Measurements from ENCODE around the gene RASD2.
"Not testable (repeated sequence)": the region's sequence is repeated elsewhere in the genome, so short reads cannot be mapped to it uniquely, and the experiment has no call there.

Gene RASD2, protein sequence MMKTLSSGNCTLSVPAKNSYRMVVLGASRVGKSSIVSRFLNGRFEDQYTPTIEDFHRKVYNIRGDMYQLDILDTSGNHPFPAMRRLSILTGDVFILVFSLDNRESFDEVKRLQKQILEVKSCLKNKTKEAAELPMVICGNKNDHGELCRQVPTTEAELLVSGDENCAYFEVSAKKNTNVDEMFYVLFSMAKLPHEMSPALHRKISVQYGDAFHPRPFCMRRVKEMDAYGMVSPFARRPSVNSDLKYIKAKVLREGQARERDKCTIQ

GRCh38 chr22:35540595-35541253 is at the start of gene RASD2:
Gene RASD2, plus strand, starts transcription at chr22:35540831. Its CDS starts 5,979 bp downstream, at chr22:35546810.
- in situ Hi-C loops (cut with MboI; ENCODE audit: low sequenced_read_pairs) = no loop called here

DNA sequence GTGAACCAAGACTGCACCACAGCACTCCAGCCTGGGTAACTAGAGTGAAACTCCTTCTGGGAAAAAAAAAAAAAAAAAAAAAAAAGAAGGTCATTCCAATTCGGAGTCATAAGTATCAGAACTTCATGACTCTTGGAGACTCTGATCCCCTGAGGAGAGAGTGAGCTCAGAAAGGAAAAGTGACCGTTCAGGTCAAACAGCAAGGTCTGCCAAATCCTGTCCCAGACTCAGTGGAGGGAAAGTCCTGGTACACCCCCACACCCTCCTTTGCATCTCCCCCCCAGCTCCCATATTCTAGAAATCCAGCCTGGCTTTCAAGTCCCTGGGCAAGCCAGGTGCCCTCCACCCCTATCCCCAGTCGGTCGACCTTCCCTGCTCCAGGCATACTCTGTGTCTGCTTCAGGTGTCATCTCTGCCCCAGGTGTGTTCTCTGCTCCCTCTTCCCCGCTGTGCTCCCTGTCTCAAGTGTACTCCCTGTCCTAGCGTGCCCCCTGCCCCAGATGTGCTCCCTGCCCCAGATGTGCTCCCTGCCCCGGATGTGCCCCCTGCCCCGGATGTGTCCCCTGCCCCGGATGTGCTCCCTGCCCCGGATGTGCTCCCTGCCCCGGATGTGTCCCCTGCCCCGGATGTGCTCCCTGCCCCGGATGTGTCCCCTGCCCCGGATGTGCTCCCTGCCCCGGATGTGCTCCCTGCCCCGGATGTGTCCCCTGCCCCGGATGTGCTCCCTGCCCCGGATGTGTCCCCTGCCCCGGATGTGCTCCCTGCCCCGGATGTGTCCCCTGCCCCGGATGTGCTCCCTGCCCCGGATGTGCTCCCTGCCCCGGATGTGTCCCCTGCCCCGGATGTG is 49.3 kb upstream of the RASD2 start:
- in situ Hi-C loops (cut with MboI; ENCODE audit: low sequenced_read_pairs) = not testable (repeated sequence)

DNA sequence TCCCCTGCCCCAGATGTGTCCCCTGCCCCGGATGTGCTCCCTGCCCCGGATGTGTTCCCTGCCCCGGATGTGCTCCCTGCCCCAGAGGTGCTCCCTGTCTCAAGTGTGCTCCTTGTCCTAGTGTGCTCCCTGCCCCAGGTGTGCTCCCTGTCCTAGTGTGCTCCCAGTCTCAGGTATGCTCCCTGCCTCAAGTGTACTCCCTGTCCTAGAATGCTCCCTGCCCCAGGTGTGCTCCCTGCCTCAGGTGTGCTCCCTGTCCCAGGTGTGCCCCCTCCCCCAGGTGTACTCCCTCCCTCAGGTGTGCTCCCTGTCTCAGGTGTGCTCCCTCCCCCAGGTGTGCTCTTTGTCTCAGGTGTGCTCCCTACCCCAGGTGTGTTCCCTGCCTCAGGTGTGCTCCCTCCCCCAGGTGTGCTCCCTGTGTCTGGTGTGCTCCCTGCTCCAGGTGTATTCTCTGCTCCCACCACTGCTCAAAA is 48.7 kb upstream of the RASD2 start:
- in situ Hi-C loops (cut with MboI; ENCODE audit: low sequenced_read_pairs) = no loop called here

- in situ Hi-C loops (cut with MboI; ENCODE audit: low sequenced_read_pairs) = no loop called here
Measured at GRCh38 chr22:35493074-35493473, 47.6 kb upstream of the RASD2 start.

DNA sequence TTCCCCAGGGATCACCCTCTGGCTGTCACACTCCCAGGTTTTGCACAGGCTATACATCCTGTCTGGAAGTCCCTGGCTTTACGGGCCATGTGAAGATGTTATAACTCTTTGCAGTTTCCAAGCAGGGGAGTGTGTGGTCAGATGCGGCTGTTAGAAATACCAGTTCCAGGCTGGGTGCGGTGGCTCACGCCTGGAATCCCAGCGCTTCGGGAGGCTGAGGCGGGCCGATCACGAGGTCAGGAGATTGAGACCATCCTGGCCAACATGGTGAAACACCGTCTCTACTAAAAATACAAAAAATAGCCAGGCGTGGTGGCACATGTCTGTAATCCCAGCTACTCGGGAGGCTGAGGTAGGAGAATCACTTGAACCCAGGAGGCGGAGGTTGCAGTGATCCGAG is 44.9 kb upstream of the RASD2 start:
- in situ Hi-C loops (cut with MboI; ENCODE audit: low sequenced_read_pairs) = not testable (repeated sequence)

DNA sequence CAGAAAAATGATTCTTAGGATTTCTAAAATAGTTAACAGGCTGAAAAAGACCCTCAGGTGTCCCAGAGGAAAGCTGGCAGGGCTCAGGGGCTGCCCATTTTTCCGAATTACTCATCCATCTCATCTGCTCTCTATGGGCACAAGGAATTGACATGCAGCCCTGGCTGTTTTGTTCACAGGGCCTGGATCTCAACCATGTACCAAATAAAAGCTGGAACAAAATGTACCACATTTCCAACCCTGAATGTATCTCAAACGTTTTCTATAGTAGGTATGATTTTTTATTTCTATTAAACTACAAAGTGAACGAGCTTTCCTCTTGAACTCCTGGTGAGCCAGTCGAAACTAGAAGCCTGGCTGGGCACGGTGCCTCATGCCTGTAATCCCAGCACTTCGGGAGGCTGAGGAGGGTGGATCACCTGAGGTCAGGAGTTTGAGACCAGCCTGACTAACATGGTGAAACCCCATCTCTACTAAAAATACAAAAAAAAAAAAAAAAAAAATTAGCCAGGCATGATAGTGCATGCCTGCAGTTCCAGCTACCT is 43.8 kb upstream of the RASD2 start:
- in situ Hi-C loops (cut with MboI; ENCODE audit: low sequenced_read_pairs) = no loop called here

DNA sequence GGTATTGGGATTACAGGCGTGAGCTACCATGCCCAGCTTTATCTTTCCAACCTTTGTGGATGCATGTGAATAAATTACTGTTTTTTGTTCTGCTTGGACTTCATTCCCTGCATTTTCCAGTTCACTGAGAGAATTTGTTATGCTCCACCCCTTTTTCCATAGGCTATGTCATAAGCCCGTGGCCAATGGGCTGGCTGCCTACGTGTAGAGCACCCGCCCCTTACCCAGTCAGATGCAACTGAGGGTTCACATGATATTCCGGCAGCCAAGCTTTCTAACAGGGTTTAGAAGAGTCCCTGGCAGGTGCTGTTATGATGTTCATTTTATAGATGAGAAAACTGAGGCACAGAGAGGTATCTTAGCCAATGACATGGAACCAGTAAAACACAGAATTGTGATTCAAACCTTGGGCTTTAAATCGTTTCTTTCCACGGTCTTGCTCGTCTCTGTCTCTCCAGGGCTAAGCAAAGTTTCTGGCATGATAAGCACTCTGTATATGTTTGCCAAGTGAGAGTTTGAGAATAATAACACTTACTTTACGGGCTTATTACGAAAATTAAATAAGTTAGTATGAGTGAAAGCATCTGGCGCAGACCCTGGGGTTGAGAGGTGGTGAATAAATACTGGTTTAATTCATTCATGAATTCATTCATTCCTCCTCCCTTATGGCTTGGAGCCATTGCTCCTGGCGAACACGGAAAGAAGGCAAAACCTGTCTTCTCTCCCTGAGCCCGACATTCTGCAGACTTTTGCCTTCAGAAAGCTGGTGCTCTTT is 42.4 kb upstream of the RASD2 start:
- in situ Hi-C loops (cut with MboI; ENCODE audit: low sequenced_read_pairs) = no loop called here

DNA sequence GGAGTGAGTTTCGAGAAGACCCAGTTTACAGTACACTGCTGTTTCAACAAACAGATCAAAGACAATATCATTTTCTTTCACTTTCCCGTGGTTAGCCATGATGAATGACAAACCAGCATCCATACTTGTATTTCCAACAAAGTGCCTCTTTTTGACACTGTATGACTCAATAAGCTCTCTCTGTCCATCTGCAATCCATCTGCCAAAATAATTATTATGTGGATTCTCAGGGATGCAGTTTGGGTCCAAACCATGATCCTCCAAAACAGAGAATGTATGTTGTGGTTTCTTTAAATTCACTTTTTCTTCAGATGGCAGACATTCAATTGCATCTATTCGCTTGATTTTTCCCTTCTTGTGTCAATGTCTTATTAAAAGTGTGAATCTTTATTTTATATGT is 37.8 kb upstream of the RASD2 start:
- in situ Hi-C loops (cut with MboI; ENCODE audit: low sequenced_read_pairs) = loop anchor here (10.0 kb wide), 1 partner anchor 72 kb away; no protein-coding TSS in a partner anchor

DNA sequence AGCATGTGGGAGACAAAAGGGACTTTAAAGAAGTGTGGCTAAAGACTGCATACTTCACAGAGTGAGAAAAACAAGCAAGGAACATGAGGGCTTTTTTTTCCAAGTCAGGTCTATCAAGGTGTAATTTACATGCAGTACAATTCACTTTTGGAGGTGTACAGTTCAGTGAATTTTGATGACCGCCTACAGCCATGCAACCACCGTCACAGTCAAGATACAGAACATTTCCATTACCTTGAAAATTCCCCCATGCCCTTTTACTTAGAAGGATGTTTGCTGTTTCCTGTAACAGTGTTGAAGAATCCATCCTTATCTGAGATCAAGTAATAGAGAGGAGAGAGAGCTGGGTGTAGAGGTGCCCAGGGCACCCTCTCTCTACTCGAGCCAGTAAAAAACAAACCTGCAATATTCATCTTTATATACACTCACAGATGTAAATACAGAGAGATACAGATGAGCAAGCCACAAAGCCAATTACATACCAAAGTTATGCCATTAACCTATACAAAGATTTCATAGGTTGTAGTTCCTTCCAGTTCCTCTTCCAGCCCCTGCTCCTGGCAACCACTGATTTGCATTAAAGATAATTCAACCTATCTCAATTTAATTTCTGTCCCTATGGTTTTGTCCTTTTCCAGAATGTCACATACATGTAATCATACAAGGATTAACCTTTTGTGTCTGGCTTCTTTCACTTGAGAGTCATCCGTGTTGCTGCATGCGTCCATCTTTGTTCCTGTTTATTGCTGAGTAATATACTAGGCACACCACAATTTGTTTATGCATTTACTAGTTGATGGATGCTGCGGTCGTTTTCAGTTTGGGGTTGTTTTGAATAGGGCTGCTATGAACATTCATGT is 35.0 kb upstream of the RASD2 start:
- in situ Hi-C loops (cut with MboI; ENCODE audit: low sequenced_read_pairs) = loop anchor here (10.0 kb wide), 1 partner anchor 69 kb away; no protein-coding TSS in a partner anchor

GRCh38 chr22:35506259-35506570 is 34.4 kb upstream of the RASD2 start:
- in situ Hi-C loops (cut with MboI; ENCODE audit: low sequenced_read_pairs) = loop anchor here (10.0 kb wide), 1 partner anchor 69 kb away; no protein-coding TSS in a partner anchor

- in situ Hi-C loops (cut with MboI; ENCODE audit: low sequenced_read_pairs) = loop anchor here (10.0 kb wide), 1 partner anchor 67 kb away; no protein-coding TSS in a partner anchor
Measured at GRCh38 chr22:35507851-35508250, 32.8 kb upstream of the RASD2 start.

- in situ Hi-C loops (cut with MboI; ENCODE audit: low sequenced_read_pairs) = loop anchor here (10.0 kb wide), 1 partner anchor 65 kb away; no protein-coding TSS in a partner anchor
Measured at GRCh38 chr22:35509451-35509850, 31.2 kb upstream of the RASD2 start.

GRCh38 chr22:35509960-35510359 is 30.7 kb upstream of the RASD2 start:
- in situ Hi-C loops (cut with MboI; ENCODE audit: low sequenced_read_pairs) = loop anchor here (10.0 kb wide), 1 partner anchor 65 kb away; no protein-coding TSS in a partner anchor

- in situ Hi-C loops (cut with MboI; ENCODE audit: low sequenced_read_pairs) = no loop called here
Measured at GRCh38 chr22:35510481-35510934, 30.1 kb upstream of the RASD2 start.

- in situ Hi-C loops (cut with MboI; ENCODE audit: low sequenced_read_pairs) = no loop called here
Measured at GRCh38 chr22:35510951-35511350, 29.7 kb upstream of the RASD2 start.

GRCh38 chr22:35514366-35514765 is 26.3 kb upstream of the RASD2 start:
- in situ Hi-C loops (cut with MboI; ENCODE audit: low sequenced_read_pairs) = no loop called here

- in situ Hi-C loops (cut with MboI; ENCODE audit: low sequenced_read_pairs) = not testable (repeated sequence)
Measured at GRCh38 chr22:35515952-35516351, 24.7 kb upstream of the RASD2 start.

DNA sequence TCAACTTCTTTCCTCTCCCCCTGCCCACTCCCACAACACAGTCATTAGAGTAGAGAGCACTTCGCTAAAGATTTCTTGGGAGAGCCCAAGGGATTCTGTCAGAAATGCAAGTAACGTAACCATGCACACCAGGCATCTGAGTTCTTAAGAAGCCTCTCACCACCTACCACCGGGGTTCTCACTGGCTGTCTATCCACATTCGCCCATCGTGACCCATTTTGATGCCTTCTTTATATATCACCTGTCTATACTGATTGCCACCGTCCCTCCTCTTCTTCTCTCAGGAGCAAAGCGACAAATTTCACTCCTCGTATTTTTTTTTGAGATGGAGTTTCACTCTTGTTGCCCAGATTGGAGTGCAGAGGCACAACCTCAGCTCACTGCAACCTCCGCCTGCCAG is 23.9 kb upstream of the RASD2 start:
- in situ Hi-C loops (cut with MboI; ENCODE audit: low sequenced_read_pairs) = no loop called here

GRCh38 chr22:35517207-35517606 is 23.4 kb upstream of the RASD2 start:
- in situ Hi-C loops (cut with MboI; ENCODE audit: low sequenced_read_pairs) = no loop called here

Measured in HL-60/S4 treated with phorbol 12-myristate 13-acetate at 8.2 ng/mL for 4 days and 3 days (cell line).